GM12892 (cell line): Measurements from ENCODE around the gene ASB2.

ENCODE experiments used
- POLR2A ChIP-seq: IDR thresholded peaks from 2 replicates; pipeline ENCODE4 v1.6.1; 2011; ENCODE audit warnings: low read depth, low read length, control low read depth
- POLR2AphosphoS5 ChIP-seq: IDR thresholded peaks from 2 replicates; pipeline ENCODE4 v1.6.1; 2011; ENCODE audit warnings: low read depth, low read length, control low read depth

DNA sequence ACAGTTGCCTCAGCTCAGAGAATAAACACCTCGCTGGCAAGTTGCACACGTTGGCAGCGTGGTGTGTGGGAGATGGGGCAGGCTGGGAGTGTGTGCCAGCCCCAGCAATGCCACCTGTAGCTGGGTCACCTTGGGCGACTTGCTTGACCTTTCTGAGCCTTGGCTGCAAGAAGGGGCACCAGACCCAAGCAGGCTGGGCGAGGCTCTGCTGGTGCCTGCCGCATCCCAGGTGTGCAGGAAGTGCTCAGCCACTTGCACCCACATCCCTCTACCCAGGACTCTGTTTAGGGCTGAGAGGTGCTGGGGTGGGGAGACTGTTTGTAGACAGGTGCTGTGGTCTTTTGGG lies 48.6 kb downstream of the ASB2 start:
- TF ChIP-seq POLR2A (no peak), POLR2AphosphoS5 (no peak)
